Activated B cell treated with CpG ODN at 0.5 μM for 24 hours (primary cell): ENCODE measurements around the gene TMEM74B. TPM values are rescaled to one million over a fixed set of nuclear protein-coding genes. Genes with fewer than 3 reads are reported as not detected.

Source experiments
- ATAC-seq: fragments of 200-7000 bp; cut with Tn5 transposase; one replicate; pipeline ENCODE4 v1.10.0; 2021; ENCODE audit warnings: low read depth, mild to moderate bottlenecking, moderate library complexity
- CTCF ChIA-PET: fragments of 350-600 bp; sonication (Branson Sonifier 250); formaldehyde crosslinking; loops from one replicate; lab custom pipeline; 2021; ENCODE audit warnings: antibody characterized with exemption; lab: Charles Lee
- POLR2A ChIA-PET: fragments of 350-600 bp; sonication (Branson Sonifier 250); formaldehyde crosslinking; loops from one replicate; lab custom pipeline; 2021; ENCODE audit warnings: antibody characterized with exemption; lab: Charles Lee
- DNase-seq: peaks from one replicate; pipeline ENCODE4 v3.0.0; 2022
- H3K27ac Mint-ChIP-seq: one replicate; pipeline ENCODE4 v1.8.0; 2020; ENCODE audit warnings: mixed read lengths
- H3K27me3 Mint-ChIP-seq: one replicate; pipeline ENCODE4 v1.8.0; 2021; ENCODE audit warnings: mixed read lengths
- H3K36me3 Mint-ChIP-seq: one replicate; pipeline ENCODE4 v1.8.0; 2021; ENCODE audit warnings: low read depth, mixed read lengths
- H3K4me1 Mint-ChIP-seq: one replicate; pipeline ENCODE4 v1.8.0; 2021; ENCODE audit warnings: mixed read lengths
- H3K4me3 Mint-ChIP-seq: one replicate; pipeline ENCODE4 v1.8.0; 2020; ENCODE audit warnings: mild to moderate bottlenecking, mixed read lengths
- H3K9me3 Mint-ChIP-seq: one replicate; pipeline ENCODE4 v1.8.0; 2020; ENCODE audit warnings: mixed read lengths
- intact Hi-C: fragments of 100-400 bp; cut with micrococcal nuclease; formaldehyde crosslinking; loops from one replicate; pipeline ENCODE4 v1.15.1; 2024
- total RNA-seq: library from RNA; stranded (reverse); gene quantifications from 2 replicates; pipeline ENCODE4 v1.2.3, GENCODE V29; 2022
- TF ChIP-seq, protein P1 (sequence below): fragments of 200-600 bp; IDR thresholded peaks from one replicate; pipeline ENCODE4 v1.8.0; 2022; ENCODE audit warnings: antibody characterized with exemption, mild to moderate bottlenecking

TMEM74B gene
- total RNA-seq, 1 donor from 2014 or later, result 0.20 TPM

DNA sequence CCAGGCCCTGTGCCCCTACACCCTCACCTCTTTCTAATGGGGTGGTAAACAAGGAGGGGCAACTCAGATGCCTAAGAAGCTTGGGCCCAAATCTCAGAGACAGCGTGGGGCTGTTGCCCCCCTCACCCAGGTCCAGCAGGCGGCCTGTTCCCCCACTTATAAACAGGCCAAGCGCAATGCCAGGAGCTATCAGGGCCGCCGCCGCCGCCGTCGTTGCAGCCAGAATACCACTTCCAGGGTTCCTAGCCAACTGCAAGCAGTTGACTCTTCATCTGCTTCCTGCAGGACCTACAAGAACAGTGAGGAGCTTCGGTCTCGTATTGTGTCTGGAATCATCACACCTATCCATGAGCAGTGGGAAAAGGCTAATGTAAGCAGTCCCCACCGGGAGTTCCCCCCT, 49.9 kb downstream of the TMEM74B start:
- CTCF ChIA-PET, result no interaction called here
- POLR2A ChIA-PET, result no interaction called here
- H3K9me3 Mint-ChIP-seq, result peaks cover 4% of the 10 kb centered on the region

DNA sequence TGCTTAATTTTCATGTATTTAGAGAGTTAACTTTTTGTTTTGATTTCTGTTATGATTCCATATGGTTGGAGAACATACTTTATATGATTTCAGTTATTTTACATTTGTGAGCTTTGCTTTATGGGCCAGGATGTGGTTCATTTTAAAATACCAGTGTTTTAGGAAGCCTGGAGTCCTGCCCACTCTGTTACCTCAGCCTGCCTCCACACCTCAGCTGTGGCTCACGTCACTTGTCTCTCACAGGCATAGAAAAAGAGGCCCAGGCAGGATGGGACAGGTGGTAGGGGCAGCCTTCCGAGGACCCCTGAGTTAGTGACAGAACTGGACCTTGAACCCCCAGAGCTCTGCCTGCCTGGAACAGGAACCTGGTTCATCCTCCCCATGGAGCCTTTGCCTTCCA, 50.4 kb downstream of the TMEM74B start:
- DNase-seq (no peak), ATAC-seq (no peak)
- POLR2A ChIA-PET, result no interaction called here
- peaks cover 20% of the 10 kb centered on the region for H3K4me1 Mint-ChIP-seq
- intact Hi-C loops, result no loop called here
- H3K27me3 Mint-ChIP-seq, result no peaks in the 10 kb centered on the region
- TF ChIP-seq, protein P1, sequence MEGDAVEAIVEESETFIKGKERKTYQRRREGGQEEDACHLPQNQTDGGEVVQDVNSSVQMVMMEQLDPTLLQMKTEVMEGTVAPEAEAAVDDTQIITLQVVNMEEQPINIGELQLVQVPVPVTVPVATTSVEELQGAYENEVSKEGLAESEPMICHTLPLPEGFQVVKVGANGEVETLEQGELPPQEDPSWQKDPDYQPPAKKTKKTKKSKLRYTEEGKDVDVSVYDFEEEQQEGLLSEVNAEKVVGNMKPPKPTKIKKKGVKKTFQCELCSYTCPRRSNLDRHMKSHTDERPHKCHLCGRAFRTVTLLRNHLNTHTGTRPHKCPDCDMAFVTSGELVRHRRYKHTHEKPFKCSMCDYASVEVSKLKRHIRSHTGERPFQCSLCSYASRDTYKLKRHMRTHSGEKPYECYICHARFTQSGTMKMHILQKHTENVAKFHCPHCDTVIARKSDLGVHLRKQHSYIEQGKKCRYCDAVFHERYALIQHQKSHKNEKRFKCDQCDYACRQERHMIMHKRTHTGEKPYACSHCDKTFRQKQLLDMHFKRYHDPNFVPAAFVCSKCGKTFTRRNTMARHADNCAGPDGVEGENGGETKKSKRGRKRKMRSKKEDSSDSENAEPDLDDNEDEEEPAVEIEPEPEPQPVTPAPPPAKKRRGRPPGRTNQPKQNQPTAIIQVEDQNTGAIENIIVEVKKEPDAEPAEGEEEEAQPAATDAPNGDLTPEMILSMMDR, result no peak
- CTCF ChIA-PET, result no interaction called here
- no peak overlapping the region for H3K27ac Mint-ChIP-seq
- peaks cover 4% of the 10 kb centered on the region for H3K9me3 Mint-ChIP-seq
- no peak overlapping the region for H3K4me3 Mint-ChIP-seq
- H3K36me3 Mint-ChIP-seq, result peaks cover 94% of the 10 kb centered on the region

More for the DNA sequence above, 49.9 kb downstream of the TMEM74B start:
- DNase-seq (no peak), ATAC-seq (no peak)
- intact Hi-C loops, result no loop called here
- Mint-ChIP-seq H3K4me1 (peaks cover 20% of the 10 kb centered on the region), H3K36me3 (peaks cover 91% of the 10 kb centered on the region), H3K4me3 (no peak overlapping the region), H3K27ac (no peak overlapping the region), H3K27me3 (no peaks in the 10 kb centered on the region)
- TF ChIP-seq, protein P1, result no peak

DNA sequence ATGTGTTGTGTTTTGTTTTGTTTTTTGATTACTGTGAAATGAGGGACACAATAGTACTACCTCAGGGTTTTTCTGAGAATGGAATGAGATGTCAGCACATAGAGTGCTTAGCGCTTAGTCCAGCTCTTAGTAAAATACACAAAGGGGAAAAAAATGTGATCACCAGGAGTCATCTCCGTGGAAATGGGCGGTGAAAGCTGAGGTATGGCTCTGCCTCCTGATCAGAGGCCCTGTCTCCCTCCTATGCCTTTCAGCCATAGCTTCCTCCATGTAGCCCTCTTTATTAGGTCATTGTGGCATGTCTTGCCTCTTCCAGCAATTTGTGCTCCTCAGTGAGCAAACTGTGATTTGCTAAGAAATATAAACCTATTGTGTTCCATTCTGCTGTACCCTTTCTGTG, 53.4 kb downstream of the TMEM74B start:
- DNase-seq (no peak), ATAC-seq (no peak)
- Mint-ChIP-seq H3K9me3 (peaks cover 4% of the 10 kb centered on the region), H3K36me3 (peaks cover 91% of the 10 kb centered on the region), H3K4me3 (peak overlapping the region; percentile 4), H3K4me1 (peaks cover 20% of the 10 kb centered on the region), H3K27me3 (no peaks in the 10 kb centered on the region), H3K27ac (peak overlapping the region; percentile 4)
- POLR2A ChIA-PET, result no interaction called here
- TF ChIP-seq, protein P1, result no peak
- intact Hi-C loops, result no loop called here
- CTCF ChIA-PET, result no interaction called here

- Mint-ChIP-seq H3K4me1 (peaks cover 20% of the 10 kb centered on the region), H3K36me3 (peaks cover 91% of the 10 kb centered on the region), H3K27ac (peak overlapping the region; percentile 4), H3K9me3 (peaks cover 4% of the 10 kb centered on the region), H3K4me3 (peak overlapping the region; percentile 4), H3K27me3 (no peaks in the 10 kb centered on the region)
- CTCF ChIA-PET, result no interaction called here
- intact Hi-C loops, result no loop called here
- TF ChIP-seq, protein P1, result no peak
- no peak for DNase-seq
- POLR2A ChIA-PET, result no interaction called here
- ATAC-seq, result peak; percentile 91
Observed at GRCh38 chr20:1130847-1131246, 53.9 kb downstream of the TMEM74B start.

Other genes with a start within 250 kb of the TMEM74B start
- gene RSPO4, start 182.7 kb downstream of the TMEM74B start, total RNA-seq, result 0.11 TPM in 1 of 2 replicates, not detected in the other
- 130 and 137 TPM in 2 replicates for gene PSMF1, start 66.4 kb downstream of the TMEM74B start, total RNA-seq
- gene C20orf202, start 18.5 kb upstream of the TMEM74B start, total RNA-seq, result not detected in 2 replicates
- gene RAD21L1, start 41.1 kb upstream of the TMEM74B start, total RNA-seq, result not detected in 2 replicates
- gene SNPH, start 81.3 kb upstream of the TMEM74B start, total RNA-seq, result 0.86 and 1.0 TPM in 2 replicates
- gene SDCBP2, start 144.2 kb upstream of the TMEM74B start, total RNA-seq, result 0.51 and 1.2 TPM in 2 replicates
- gene FKBP1A, start 208.1 kb upstream of the TMEM74B start, total RNA-seq, result 128 and 134 TPM in 2 replicates